Osteoblast (primary cell): ENCODE measurements around the gene HCFC1. TPM values are rescaled to one million over a fixed set of nuclear protein-coding genes. Genes with fewer than 3 reads are reported as not detected.
A peak's percentile ranks its signal among the peaks of the same experiment; 100 is the strongest.

Source experiments
- DNase-seq: peaks from one replicate; pipeline ENCODE4 v3.0.0; 2011; ENCODE audit warnings: low spot score, mixed read lengths; ENCODE audit not compliant: insufficient read length; ENCODE audit errors: missing footprints
- H2AFZ ChIP-seq: 2 replicates; pipeline ENCODE4 v1.6.0; 2011; ENCODE audit warnings: mild to moderate bottlenecking, low read length
- H3K27ac ChIP-seq: 2 replicates; pipeline ENCODE4 v1.5.1; 2011; ENCODE audit warnings: mild to moderate bottlenecking, low read depth, low read length, moderate library complexity
- H3K27me3 ChIP-seq: 2 replicates; pipeline ENCODE4 v1.6.0; 2012; ENCODE audit warnings: mild to moderate bottlenecking, control low read depth, inconsistent platforms, low read length, moderate library complexity; ENCODE audit not compliant: insufficient read depth
- H3K36me3 ChIP-seq: 2 replicates; pipeline ENCODE4 v1.5.1; 2011; ENCODE audit warnings: mild to moderate bottlenecking, low read length, control low read depth, moderate library complexity; ENCODE audit not compliant: insufficient read depth
- H3K4me1 ChIP-seq: 2 replicates; pipeline ENCODE4 v1.5.1; 2011; ENCODE audit warnings: mild to moderate bottlenecking, low read length, control low read depth, moderate library complexity; ENCODE audit not compliant: insufficient read depth
- H3K4me2 ChIP-seq: 2 replicates; pipeline ENCODE4 v1.6.0; 2011; ENCODE audit warnings: mild to moderate bottlenecking, low read length; ENCODE audit not compliant: insufficient read depth
- H3K4me3 ChIP-seq: fragments of 200-600 bp; sonication (generic); 3 replicates; pipeline ENCODE4 v1.5.1; 2012; ENCODE audit warnings: mild to moderate bottlenecking, low read length, inconsistent platforms; ENCODE audit not compliant: insufficient read depth
- H3K79me2 ChIP-seq: 2 replicates; pipeline ENCODE4 v1.6.0; 2012; ENCODE audit warnings: mild to moderate bottlenecking, low read length, control low read depth, inconsistent platforms; ENCODE audit not compliant: insufficient read depth
- H3K9me3 ChIP-seq: 2 replicates; pipeline ENCODE4 v1.5.1; 2011; ENCODE audit warnings: low read depth, low read length, control low read depth
- H4K20me1 ChIP-seq: 2 replicates; pipeline ENCODE4 v1.6.0; 2012; ENCODE audit warnings: mild to moderate bottlenecking, low read length, control low read depth; ENCODE audit not compliant: insufficient read depth
- total RNA-seq: library from RNA; depleted of rRNA; stranded (reverse); fragments of >200 nt; gene quantifications from 2 replicates; pipeline ENCODE4 v1.2.3, GENCODE V29; 2012
- TF ChIP-seq, protein P1 (sequence below): IDR thresholded peaks from 2 replicates; pipeline ENCODE4 v1.5.1; 2011; ENCODE audit warnings: mild to moderate bottlenecking, low read depth, low read length, moderate library complexity; ENCODE audit errors: extremely low read depth

The HCFC1 gene
- total RNA-seq, 1 donor: 24.6 TPM

DNA sequence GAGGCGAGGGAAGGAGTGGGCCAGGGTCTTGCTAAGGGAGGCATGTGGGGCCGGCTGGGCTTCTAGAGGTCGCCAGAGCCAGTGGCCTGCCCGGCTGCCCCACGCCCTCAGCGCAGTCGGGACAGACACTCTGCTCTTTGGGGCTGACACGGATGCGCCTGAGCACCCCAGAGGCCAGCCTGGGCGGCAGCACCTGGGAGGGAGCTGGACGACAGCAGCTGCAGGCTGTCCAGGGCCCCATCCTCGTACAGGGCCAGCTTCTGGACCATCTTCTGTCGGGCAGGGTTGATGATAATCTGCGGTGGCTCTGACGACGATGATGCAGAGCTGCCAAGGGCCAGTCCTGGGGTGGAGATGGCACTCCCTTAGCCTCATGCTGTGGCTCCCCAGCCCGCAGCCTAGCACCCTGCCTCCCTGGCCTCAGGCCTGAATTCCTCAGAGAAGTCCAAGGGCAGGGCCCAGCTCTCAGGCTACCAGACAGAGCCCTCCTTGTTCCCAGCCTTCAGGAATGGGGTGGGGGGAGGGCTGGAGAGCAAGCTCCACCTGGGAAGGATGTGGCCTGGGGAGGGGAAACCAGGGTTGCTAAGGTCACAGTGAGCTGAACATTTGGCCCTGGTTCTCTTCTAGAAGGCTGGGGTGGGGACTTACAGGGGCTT is 40.8 kb upstream of the HCFC1 start:
- Histone ChIP-seq H3K27ac (no peak overlapping the region), H3K4me1 (no peaks in the 10 kb centered on the region), H3K27me3 (no peaks in the 10 kb centered on the region), H4K20me1 (peaks cover 5% of the 10 kb centered on the region), H2AFZ (no peak overlapping the region), H3K4me2 (no peak overlapping the region), H3K4me3 (no peak overlapping the region), H3K9me3 (no peaks in the 10 kb centered on the region), H3K36me3 (peaks cover 45% of the 10 kb centered on the region), H3K79me2 (peaks cover 22% of the 10 kb centered on the region)
- DNase-seq: peak; percentile 58
- TF ChIP-seq, protein P1, sequence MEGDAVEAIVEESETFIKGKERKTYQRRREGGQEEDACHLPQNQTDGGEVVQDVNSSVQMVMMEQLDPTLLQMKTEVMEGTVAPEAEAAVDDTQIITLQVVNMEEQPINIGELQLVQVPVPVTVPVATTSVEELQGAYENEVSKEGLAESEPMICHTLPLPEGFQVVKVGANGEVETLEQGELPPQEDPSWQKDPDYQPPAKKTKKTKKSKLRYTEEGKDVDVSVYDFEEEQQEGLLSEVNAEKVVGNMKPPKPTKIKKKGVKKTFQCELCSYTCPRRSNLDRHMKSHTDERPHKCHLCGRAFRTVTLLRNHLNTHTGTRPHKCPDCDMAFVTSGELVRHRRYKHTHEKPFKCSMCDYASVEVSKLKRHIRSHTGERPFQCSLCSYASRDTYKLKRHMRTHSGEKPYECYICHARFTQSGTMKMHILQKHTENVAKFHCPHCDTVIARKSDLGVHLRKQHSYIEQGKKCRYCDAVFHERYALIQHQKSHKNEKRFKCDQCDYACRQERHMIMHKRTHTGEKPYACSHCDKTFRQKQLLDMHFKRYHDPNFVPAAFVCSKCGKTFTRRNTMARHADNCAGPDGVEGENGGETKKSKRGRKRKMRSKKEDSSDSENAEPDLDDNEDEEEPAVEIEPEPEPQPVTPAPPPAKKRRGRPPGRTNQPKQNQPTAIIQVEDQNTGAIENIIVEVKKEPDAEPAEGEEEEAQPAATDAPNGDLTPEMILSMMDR: no peak

DNA sequence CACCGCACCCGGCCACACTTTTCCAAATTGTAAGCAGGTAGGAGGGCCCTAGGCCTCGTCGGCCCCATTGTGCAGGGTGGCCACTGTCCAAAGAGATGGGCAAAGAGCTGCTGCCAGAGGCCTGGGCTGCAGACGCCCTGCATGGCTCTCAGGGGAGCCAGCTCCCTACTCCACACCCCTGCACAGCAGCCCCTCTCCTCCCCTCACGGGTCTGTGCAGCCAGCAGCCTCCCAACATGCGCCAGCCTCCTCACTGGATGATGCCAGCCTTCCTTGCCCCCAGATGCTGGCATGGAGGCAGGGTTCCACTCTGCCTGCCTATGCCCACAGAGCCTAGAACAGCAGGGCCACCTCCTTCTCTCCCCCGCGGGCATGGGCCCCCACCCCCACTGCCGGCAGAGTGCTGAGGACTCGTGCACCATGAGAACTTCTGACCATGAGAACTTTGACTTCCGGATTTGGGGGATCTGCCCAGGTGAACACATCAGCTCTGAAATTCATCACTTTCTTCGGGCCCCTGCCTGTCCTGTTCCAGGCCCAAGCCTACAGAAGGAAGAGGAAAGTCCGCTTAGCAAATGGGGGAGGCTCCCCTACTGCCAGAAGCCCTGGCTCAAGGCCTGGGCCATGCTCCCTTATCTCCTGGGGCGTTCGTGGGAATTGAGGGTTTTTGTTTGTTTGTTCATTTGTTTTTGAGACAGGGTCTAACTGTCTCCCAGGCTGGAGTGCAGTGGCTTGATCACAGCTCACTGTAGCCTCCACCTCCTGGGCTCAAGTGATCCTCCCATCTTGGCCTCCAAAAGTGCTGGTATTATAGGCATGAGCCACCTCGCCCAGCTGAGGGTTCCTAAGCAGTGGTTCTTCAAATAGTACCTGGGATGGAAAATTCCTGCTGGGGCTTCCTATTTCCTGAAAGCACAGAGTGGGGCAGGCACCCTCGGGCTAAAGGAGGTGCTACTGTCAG is 40.0 kb upstream of the HCFC1 start:
- H2AFZ ChIP-seq: no peak overlapping the region
- TF ChIP-seq, protein P1: no peak
- no peak overlapping the region for H3K27ac ChIP-seq
- peaks cover 13% of the 10 kb centered on the region for H3K79me2 ChIP-seq
- H3K4me3 ChIP-seq: no peak overlapping the region
- no peak overlapping the region for H3K4me2 ChIP-seq
- H3K27me3 ChIP-seq: no peaks in the 10 kb centered on the region
- peak; percentile 73 for DNase-seq
- no peaks in the 10 kb centered on the region for H3K4me1 ChIP-seq
- peaks cover 5% of the 10 kb centered on the region for H4K20me1 ChIP-seq
- no peaks in the 10 kb centered on the region for H3K9me3 ChIP-seq
- H3K36me3 ChIP-seq: peaks cover 49% of the 10 kb centered on the region

DNA sequence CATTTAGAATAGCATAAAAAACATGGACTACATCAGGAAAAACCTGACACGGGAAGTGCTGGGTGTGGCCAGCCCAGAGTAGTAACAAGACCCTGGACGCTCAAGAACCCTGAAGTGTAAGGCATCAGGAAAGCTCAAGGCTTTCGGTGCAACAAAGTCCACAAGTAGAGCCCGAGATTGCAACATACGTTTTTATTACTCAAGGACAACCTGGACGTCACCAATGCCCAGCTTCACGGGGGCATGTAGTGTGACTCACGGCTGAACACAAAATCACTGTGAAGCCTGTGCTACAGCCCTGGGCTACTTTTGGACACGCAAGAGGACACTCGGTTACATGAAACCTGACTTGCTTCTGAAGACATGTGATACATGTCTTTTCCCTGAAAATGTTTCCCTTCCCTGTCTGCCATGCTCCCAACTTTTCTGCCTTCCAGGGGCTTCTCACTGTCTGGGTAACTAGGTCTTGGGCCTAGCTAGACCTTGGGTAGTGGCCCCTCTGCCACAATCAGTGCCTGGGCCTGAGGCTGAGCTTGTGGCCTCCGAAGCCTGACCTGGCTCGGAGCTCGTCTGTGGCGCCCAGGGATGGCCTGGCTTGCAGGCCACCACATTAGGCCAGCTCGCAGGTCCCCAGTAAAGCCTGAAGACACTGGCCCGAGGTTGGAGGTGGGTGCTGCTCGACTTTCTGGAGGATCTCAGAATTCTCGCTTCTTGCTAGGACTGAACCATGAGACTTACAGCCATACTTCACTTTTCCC is 38.9 kb upstream of the HCFC1 start:
- DNase-seq: peak; percentile 72
- Histone ChIP-seq H3K27ac (no peak overlapping the region), H2AFZ (no peak overlapping the region), H3K4me1 (no peaks in the 10 kb centered on the region), H3K27me3 (no peaks in the 10 kb centered on the region), H3K9me3 (no peaks in the 10 kb centered on the region), H3K36me3 (peaks cover 40% of the 10 kb centered on the region), H3K4me3 (no peak overlapping the region), H4K20me1 (peaks cover 5% of the 10 kb centered on the region), H3K4me2 (no peak overlapping the region), H3K79me2 (peaks cover 2% of the 10 kb centered on the region)
- TF ChIP-seq, protein P1: no peak
